SK-N-SH (cell line): ENCODE results near the gene CBS.

Experiments
- EP300 ChIP-seq, 2 experiments: IDR thresholded peaks; 2 replicates each; pipeline versions ENCODE4 v1.4.0 to v1.6.1; 2012; ENCODE audit warnings: borderline replicate concordance in 1 of 2, low read depth in 1 of 2, low read length in 1 of 2
- EZH2phosphoT487 ChIP-seq: fragments of 200-600 bp; sonication (generic); IDR thresholded peaks from 2 replicates; pipeline ENCODE4 v1.6.1; 2017; ENCODE audit warnings: low read depth, mixed run types, mild to moderate bottlenecking, antibody characterized with exemption, moderate library complexity, borderline replicate concordance
- FOSL2 ChIP-seq: IDR thresholded peaks from 2 replicates; pipeline ENCODE4 v1.4.0; 2012; ENCODE audit warnings: low read depth, mild to moderate bottlenecking, moderate library complexity, borderline replicate concordance
- FOXM1 ChIP-seq: IDR thresholded peaks from 2 replicates; pipeline ENCODE4 v1.4.0; 2012; ENCODE audit warnings: low read depth, mild to moderate bottlenecking
- MAX ChIP-seq: IDR thresholded peaks from 2 replicates; pipeline ENCODE4 v1.4.0; 2012; ENCODE audit warnings: low read depth
- MXI1 ChIP-seq: IDR thresholded peaks from 2 replicates; pipeline ENCODE4 v1.6.1; 2012; ENCODE audit warnings: mild to moderate bottlenecking, low read depth, low read length, improper control_type of control experiment
- NFIC ChIP-seq: IDR thresholded peaks from 2 replicates; pipeline ENCODE4 v1.4.0; 2012; ENCODE audit warnings: borderline replicate concordance
- POLR2AphosphoS5 ChIP-seq: IDR thresholded peaks from 2 replicates; pipeline ENCODE4 v1.6.1; 2012; ENCODE audit warnings: low read depth, low read length
- RAD21 ChIP-seq: IDR thresholded peaks from 2 replicates; pipeline ENCODE4 v1.6.1; 2012; ENCODE audit warnings: mild to moderate bottlenecking, low read length
- RXRA ChIP-seq: IDR thresholded peaks from 2 replicates; pipeline ENCODE4 v1.4.0; 2012; ENCODE audit warnings: low read depth, mild to moderate bottlenecking, borderline replicate concordance
- SMC3 ChIP-seq: IDR thresholded peaks from 2 replicates; pipeline ENCODE4 v1.6.1; 2012; ENCODE audit warnings: low read depth, low read length, improper control_type of control experiment
- TAF1 ChIP-seq: IDR thresholded peaks from 2 replicates; pipeline ENCODE4 v1.6.1; 2012; ENCODE audit warnings: low read depth, mild to moderate bottlenecking, low read length, moderate library complexity, borderline replicate concordance
- TF ChIP-seq, protein P1 (sequence below): fragments of 200-600 bp; sonication (generic); IDR thresholded peaks from 2 replicates; pipeline ENCODE4 v1.6.1; 2017; ENCODE audit warnings: antibody characterized with exemption, mild to moderate bottlenecking, moderate library complexity

GRCh38 chr21:43029785-43030184, 45.9 kb downstream of the CBS start:
- TF ChIP-seq, protein P1, sequence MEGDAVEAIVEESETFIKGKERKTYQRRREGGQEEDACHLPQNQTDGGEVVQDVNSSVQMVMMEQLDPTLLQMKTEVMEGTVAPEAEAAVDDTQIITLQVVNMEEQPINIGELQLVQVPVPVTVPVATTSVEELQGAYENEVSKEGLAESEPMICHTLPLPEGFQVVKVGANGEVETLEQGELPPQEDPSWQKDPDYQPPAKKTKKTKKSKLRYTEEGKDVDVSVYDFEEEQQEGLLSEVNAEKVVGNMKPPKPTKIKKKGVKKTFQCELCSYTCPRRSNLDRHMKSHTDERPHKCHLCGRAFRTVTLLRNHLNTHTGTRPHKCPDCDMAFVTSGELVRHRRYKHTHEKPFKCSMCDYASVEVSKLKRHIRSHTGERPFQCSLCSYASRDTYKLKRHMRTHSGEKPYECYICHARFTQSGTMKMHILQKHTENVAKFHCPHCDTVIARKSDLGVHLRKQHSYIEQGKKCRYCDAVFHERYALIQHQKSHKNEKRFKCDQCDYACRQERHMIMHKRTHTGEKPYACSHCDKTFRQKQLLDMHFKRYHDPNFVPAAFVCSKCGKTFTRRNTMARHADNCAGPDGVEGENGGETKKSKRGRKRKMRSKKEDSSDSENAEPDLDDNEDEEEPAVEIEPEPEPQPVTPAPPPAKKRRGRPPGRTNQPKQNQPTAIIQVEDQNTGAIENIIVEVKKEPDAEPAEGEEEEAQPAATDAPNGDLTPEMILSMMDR: no peak
- TF ChIP-seq EP300 (IDR thresholded peaks at IDR 0.05; ENCODE audit: borderline replicate concordance in 1 of 2, low read depth in 1 of 2, low read length in 1 of 2) (no peak), POLR2AphosphoS5 (no peak), SMC3 (no peak), MXI1 (no peak), RXRA (no peak), EZH2phosphoT487 (no peak), RAD21 (no peak), MAX (no peak), NFIC (no peak), TAF1 (no peak), FOSL2 (no peak), FOXM1 (no peak)
